Germinal center (tissue), 1 donor: Measurements from ENCODE around the gene ACTL10.
"Not testable (repeated sequence)": the region's sequence is repeated elsewhere in the genome, so short reads cannot be mapped to it uniquely, and the experiment has no call there.

Source experiments
- DNase-seq: peaks from one replicate; pipeline ENCODE4 v3.0.0; 2012; ENCODE audit warnings: mixed read lengths, low spot score

Gene ACTL10

DNA sequence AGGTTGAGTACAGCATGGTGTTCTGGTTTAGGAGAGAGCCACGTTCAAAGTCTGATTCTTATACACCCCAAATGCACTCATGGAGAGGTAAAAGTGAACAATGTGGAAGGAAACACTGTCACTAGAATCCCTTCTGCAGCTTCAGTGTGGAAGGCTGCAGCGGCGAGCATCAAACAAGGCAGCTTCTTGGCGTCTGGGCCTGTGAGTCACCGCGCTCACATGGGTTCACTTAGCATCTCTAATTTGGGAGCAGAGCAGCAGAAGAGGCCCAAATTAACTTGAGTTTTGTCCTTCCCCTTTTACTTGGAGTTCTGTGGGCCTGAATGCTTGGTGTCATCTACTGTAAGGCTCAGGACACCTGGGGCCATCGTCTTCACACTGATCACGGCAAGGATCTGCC lies 30.4 kb downstream of the ACTL10 start:
- no peak for DNase-seq

DNA sequence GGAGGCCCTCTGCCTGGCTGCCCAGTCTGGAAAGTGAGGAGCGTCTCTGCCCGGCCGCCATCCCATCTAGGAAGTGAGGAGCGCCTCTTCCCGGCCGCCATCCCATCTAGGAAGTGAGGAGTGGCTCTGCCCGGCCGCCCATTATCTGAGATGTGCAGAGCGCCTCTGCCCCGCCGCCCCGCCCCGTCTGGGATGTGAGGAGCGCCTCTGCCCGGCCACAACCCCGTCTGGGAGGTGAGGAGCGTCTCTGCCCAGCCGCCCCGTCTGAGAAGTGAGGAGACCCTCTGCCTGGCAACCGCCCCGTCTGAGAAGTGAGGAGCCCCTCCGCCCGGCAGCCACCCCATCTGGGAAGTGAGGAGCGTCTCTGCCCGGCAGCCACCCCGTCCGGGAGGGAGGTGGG lies 32.2 kb downstream of the ACTL10 start:
- not testable (repeated sequence) for DNase-seq

- not testable (repeated sequence) for DNase-seq
These were observed 34.1 kb downstream of the ACTL10 start for GRCh38 chr20:33700696-33701441.

DNA sequence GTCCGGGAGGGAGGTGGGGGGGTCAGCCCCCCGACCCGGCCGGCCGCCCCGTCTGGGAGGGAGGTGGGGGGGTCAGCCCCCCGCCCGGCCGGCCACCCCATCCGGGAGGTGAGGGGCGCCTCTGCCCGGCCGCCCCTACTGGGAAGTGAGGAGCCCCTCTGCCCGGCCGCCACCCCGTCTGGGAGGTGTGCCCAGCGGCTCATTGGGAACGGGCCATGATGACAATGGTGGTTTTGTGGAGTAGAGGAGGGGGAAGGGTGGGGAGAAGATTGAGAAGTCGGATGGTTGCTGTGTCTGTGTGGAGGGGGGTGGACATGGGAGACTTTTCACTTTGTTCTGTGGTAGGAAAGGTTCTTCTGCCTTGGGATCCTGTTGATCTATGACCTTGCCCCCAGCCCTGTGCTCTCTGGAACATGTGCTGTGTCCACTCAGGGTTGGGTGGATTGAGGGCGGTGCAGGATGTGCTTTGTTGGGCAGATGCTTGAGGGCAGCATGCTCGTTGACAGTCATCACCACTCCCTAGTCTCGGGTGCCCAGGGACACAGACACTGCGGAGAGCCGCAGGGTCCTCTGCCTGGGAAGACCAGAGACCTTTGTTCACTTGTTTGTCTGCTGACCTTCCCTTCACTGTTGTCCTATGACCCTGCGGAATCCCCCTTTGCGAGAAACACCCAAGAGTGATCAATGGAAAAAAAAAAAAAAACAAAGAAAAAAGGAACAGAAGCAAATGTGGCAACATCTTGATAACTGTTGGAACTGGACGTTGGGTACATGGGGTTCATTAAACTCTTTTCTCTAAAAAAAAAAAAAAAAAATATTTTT lies 35.1 kb downstream of the ACTL10 start:
- no peak for DNase-seq

DNA sequence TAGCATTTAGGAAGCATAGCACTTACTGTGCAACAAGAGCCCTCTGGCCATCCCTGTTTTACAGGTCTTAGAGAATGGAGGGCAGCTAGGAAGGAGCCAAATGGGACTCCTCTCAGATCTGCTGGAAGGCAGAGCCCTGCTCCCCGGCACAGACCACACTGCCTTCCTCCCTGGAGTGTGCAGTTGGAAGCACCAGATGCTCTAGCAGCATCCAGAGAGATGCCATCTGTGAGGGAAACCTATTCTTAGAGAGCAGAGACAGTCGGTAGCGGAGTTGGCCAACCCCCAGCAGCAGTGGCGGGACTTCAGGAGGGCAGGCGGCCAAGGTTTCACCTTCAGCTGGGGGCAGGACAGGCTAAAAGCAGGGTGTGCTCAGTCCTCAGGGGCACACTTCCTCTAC lies 36.1 kb downstream of the ACTL10 start:
- DNase-seq, result no peak

- DNase-seq, result no peak
These were observed 36.9 kb downstream of the ACTL10 start for GRCh38 chr20:33703498-33704137.

DNA sequence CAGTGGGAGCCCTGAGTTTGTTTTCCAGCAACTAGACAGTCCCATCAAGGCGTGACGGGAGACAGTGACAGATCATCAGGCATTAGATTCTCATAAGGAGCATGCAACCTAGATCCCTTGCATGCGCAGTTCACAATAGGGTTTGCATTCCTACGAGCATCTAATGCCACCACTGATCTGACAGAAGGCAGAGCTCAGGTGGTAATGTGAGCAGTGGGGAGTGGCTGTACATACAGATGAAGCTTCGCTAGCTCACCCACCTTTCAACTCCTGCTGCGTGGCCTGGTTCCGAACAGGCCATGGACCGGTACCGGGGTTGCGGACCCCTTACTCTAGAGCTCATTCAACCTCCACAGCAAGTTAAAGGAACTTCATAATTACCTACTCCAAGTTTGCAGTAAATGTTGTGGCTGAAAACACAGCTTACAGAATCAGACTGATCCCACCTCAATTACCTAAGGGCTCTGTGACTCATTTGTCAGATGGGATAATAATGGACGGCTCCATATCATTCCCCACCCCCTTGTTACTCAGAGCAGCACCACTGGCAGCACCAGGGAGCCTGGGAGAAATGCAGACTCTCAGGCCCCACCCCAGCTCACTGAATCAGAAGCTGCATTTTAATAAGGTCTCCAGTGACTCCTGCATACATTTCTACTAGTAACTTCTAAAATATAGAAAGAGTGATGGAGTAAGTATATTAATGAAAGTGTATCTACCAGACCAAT lies 37.6 kb downstream of the ACTL10 start:
- DNase-seq, result no peak

DNA sequence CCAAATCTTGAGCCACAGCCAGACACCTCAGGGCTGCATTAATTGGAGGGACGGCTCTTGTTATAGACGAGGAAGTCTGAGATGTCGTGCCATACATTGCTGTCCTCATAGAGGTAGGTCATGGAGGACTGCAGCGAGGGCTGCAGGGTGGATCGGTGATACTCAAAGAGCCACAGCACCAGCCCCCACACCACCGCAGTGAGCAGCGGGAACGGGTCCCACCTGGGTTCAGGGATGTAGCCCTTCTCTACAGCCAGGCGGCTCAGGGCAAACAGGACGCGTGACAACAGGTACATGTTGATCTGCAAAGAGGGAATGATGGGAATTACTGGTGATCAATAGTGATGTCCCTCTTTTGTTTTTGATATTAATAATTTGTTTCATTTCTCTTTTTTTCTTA lies 40.9 kb downstream of the ACTL10 start:
- DNase-seq, result no peak

DNA sequence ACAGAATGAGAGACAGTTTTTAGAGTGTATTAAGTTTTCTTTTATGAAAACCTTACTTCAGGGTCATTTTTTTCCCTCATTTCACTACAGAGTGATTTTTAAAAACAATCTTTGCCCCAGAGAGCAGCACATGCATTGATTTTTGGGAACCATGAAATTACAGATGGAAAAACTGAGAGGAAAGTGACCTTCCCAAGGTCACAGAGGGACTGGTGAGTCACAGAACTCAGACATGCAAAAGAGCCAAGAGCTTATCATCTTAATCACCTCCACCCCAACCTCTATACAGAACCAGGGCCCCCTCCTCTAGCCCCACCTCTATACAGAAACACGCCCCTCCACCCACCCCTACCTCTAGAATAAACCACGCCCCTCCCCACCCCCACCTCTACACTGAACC lies 42.7 kb downstream of the ACTL10 start:
- no peak for DNase-seq

- no peak for DNase-seq
These were observed 43.3 kb downstream of the ACTL10 start for GRCh38 chr20:33709905-33710541.

DNA sequence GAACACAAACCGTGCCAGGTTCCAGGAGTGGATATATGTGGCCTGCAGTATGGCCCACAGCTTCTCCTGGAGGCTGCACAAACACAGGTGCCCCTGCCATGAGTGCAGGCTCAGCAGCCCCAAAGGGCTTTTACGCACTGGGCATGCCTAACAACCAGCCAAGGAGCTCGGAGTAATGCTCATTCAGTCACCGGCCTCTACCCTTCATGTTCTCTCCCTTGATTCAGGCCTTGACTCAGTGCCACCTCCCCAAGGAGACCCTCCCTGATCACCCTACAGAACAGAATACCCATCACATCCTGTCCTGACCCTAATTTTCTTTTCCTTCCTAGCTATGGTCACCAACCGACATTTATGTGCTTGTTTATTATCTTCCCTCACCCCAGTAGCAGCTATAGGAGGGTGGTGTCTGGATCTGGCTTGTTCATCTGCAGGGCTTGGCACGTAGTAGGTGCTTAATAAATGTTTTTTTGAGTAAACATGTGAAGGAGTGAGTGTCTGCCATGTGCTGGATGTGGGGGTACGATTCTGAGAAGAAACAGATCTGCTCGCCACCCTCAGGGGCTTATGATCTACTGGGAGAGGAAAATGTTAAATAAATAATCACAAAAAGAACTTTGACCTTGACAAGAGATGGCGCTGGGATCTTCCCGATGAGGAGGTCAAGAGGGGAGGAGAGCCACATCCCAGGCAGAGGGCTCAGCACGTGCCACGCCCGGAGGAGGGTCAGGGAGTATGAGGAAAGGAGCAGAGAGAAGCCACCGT lies 44.1 kb downstream of the ACTL10 start:
- no peak for DNase-seq

- no peak for DNase-seq
These were observed 44.6 kb downstream of the ACTL10 start for GRCh38 chr20:33711446-33711738.

GRCh38 chr20:33713865-33714367 lies 47.2 kb downstream of the ACTL10 start:
- no peak for DNase-seq

DNA sequence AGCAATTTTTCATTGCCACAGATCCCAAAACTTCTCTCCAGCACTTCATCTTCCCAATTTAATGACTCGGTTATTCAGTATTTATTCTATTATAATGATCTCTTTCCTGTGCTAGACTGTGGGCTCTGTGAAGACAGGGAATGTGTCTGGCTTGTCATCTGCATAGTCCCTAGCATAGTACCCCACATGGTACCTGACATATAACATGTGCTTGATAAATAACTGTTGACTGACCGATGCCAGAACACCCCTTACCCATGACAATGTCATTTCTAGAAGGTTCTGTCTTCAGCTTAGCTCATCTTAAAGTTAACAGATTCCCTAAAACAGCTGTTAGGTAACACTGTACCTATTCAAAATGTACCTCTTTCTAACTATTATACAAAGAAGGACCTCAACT lies 49.8 kb downstream of the ACTL10 start:
- DNase-seq, result no peak
